ENCODE data around the gene PADI6.

DNA sequence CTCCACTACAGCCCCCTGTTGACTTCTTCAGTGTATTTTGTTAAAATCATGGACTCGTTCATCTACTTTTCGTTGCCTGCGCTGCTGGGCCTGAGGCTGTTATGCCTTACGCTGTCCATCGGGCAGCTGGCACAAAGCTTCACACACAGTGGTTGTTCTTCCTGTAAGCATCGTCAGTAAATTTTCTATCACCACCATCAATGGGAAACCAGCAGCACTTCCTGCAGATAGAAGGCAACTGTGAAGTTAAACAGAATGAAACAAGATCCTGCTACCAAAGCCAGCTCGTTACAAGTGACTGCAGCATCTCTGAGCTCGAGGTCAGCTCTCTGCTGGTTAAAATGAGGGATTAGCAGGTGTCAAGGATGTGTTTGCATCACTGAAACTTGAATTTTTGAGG is 21.9 kb upstream of the PADI6 start:
- TF ChIP-seq, protein P1, sequence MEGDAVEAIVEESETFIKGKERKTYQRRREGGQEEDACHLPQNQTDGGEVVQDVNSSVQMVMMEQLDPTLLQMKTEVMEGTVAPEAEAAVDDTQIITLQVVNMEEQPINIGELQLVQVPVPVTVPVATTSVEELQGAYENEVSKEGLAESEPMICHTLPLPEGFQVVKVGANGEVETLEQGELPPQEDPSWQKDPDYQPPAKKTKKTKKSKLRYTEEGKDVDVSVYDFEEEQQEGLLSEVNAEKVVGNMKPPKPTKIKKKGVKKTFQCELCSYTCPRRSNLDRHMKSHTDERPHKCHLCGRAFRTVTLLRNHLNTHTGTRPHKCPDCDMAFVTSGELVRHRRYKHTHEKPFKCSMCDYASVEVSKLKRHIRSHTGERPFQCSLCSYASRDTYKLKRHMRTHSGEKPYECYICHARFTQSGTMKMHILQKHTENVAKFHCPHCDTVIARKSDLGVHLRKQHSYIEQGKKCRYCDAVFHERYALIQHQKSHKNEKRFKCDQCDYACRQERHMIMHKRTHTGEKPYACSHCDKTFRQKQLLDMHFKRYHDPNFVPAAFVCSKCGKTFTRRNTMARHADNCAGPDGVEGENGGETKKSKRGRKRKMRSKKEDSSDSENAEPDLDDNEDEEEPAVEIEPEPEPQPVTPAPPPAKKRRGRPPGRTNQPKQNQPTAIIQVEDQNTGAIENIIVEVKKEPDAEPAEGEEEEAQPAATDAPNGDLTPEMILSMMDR (IDR thresholded peaks at IDR 0.05), result no peak
- TF ChIP-seq EZH2phosphoT487 (IDR thresholded peaks at IDR 0.05), result no peak
